C4-2B (cell line): ENCODE measurements around the gene NUB1.

Experiments used
- H3K27ac ChIP-seq: fragments of 450-650 bp; 2 replicates; pipeline ENCODE4 v1.5.1; 2017
- CTCF ChIP-seq: fragments of 450-650 bp; conservative IDR thresholded peaks from 2 replicates; pipeline ENCODE4 v1.5.1; 2017; ENCODE audit warnings: mild to moderate bottlenecking
- ZFX ChIP-seq: fragments of 450-650 bp; IDR thresholded peaks from 2 replicates; pipeline ENCODE4 v1.6.1; 2017

NUB1 gene

GRCh38 chr7:151393031-151393977, 51.7 kb downstream of the NUB1 start:
- no peak overlapping the region for H3K27ac ChIP-seq
- TF ChIP-seq CTCF (no peak), ZFX (no peak)

DNA sequence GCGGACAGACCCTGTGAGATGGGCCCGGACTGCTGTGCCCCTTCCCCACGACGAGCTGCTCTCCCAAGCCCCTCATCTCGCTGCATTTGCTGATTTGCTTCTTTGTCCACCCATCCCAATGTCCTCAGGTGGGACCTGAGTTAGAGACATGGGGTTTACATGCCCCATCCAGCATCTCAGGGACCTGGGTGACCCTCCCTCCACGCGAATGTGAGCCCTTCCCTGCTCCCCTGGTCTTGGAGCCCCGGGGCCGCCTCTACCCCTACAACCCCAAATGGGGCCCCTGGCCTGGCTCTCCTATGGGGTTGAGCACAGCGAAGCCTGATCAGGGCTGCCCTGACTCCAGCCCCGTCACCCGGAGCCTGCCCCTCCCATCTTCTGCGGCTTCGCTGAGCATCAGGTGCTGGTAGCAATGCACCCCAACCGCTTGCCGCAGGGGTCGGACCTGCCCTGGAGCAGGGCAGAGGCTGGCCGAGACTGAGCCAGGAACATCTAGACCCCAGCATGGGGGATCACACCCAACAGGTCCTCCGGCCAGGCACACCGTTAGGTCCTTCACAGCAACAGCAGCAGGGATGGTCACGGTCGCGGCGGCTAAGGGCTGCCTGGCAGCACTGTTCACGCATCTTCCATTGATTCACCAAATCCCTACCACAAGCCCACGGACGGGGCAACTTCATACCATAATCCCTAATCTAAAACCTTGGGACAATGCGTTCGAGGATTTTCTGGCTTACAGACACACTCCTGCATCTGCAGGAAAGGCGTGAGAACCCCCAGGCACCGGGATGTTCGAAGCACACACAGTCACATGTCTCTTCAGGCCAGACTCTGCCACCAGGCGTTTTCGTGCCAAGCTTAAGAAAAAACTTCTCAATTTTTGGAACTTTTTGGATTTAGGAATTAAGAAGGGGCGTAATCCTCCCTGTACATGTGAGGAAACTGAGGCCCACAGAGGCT, 52.7 kb downstream of the NUB1 start:
- no peak overlapping the region for H3K27ac ChIP-seq
- TF ChIP-seq ZFX, result no peak
- TF ChIP-seq CTCF, result no peak

DNA sequence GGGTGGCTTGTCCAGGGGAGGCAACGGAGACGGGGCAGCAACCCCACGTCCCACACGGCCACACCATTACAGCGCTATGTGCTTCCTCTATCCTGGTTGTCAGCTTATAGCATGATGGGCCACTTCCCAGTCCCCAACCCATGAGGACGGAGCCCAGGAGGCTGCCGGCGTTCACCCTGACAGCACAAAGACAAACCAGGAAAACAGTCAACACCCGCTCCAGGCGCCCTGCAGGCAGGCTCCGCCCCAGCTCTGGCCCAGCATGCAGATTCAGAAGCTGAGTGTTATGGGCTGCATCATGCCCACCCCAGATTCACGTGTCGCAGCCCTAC, 53.4 kb downstream of the NUB1 start:
- no peak for TF ChIP-seq ZFX
- TF ChIP-seq CTCF, result no peak
- no peak overlapping the region for H3K27ac ChIP-seq

GRCh38 chr7:151396328-151396970, 54.8 kb downstream of the NUB1 start:
- TF ChIP-seq CTCF (no peak), ZFX (no peak)
- H3K27ac ChIP-seq, result no peak overlapping the region

DNA sequence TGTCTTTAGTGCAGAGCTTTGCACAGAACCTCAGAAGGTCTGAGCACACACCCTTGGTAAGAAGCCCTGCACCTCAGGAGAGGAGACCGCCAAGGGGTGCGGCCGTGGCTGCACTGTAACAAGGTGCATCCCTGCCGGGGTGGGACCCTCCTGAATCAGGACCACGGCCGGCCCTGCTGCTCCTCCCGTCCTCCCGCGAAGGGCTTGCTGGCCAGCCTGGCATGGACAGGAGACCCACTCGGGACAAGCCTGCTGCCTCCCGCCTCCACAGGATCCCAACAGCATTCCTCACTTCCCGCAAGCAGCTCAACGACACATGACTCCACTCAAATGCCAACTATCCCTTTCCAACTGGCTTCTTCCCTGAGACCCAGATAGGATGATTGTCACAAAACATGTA, 55.4 kb downstream of the NUB1 start:
- no peak overlapping the region for H3K27ac ChIP-seq
- TF ChIP-seq CTCF (no peak), ZFX (no peak)

- TF ChIP-seq ZFX, result no peak
- no peak for TF ChIP-seq CTCF
- no peak overlapping the region for H3K27ac ChIP-seq
Observed at GRCh38 chr7:151398446-151399304, 57.1 kb downstream of the NUB1 start.
